Measurements from ENCODE around the gene GADL1.
A peak's percentile ranks its signal among the peaks of the same experiment; 100 is the strongest.

Gene GADL1

DNA sequence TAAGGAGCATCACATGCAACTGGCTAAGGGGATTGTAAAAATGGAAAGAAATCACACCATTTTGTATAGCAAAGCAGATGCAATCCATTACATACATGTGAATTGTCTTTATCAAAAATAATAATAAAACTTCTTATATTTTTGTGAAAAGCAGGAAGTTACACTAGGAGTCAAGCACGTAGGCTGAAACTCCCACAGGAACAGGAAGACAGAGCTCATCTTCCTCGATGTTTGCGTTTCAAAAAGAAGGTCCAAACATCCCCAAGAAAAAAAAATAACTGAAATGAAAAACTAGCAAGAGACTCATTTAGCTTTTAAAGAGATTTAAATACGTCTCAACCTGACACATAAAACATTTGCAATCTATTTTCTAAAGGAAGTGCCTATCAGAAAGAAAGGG is 181.5 kb downstream of the GADL1 start:
- no peak for DNase-seq

- DNase-seq = no peak
Observed at GRCh38 chr3:30711867-30712266, 182.6 kb downstream of the GADL1 start.

GRCh38 chr3:30711151-30711550 is 183.3 kb downstream of the GADL1 start:
- DNase-seq = no peak

GRCh38 chr3:30710017-30710416 is 184.4 kb downstream of the GADL1 start:
- DNase-seq = no peak

DNA sequence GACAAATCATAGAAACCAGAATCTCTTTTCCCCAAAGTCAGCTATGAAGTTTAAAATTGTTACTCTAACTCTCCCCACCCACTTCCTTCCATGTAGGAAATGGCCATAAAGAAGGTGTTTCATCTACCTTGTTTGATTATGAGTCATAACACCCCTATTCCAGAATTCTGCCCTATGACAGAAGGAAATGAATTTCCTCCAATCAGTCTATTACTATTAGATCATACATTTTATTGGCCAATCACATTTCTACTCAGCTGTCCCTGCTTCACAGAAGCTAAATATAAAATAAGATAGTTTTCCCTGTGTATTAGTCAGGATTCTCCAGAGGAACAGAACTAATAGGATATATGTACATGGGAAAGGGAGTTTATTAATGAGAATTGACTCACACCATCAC is 186.0 kb downstream of the GADL1 start:
- no peak for DNase-seq

DNA sequence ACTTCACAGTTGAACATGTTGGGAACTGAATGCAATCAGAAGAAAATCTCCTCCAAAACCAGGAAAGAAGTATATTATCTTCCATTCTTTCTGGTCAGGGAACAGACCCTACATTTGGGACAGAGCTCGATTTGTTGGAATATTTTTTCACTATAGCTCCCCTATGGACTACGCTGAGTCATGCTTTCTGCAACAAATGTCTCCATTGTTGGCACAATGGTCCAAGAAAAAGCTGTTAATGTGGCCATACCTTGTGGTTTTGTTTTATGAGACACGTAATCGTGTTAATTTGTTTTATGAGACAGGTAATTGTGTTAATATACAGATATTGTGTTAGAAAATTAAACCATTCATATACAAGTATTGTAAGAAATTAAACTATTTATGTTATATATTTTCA is 186.6 kb downstream of the GADL1 start:
- no peak for DNase-seq

- DNase-seq = no peak
Observed at GRCh38 chr3:30704931-30705890, 189.2 kb downstream of the GADL1 start.

GRCh38 chr3:30702828-30703397 is 191.5 kb downstream of the GADL1 start:
- no peak for DNase-seq

DNA sequence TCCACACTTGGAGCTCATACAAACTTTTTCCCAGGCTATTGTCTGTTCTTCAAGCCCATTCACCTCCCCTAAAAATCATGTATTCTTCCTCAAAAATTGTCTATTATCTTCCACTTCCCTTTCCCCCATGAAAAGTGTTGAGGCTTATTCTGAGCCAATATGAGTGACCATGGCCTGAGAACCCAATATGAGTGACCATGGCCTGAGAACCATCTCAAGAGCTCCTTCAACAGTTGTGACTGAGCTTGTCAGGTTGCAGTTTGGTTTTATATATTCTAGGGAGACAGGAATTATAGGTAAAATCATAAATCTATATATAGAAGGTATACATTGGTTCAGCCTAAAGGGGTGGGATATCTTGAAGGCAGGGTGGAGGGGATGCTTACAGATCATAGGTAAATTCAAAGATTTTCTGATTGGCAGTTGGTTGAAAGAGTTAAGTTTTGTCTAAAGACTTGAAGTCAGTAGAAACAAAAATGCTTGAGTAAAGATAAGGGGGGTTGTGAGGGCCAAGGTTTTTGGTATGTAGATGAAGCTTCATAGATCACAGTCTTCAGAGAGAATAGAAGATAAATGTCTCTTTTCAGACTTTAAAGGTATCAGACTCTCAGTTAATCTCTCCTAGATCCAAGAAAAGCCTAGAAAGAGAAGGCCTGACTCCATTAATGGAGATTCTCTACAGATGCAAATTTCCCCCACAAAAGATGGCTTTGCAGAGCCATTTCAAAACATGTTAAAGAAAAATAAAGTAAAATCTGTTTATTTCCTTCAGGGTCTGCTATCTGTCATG is 192.2 kb downstream of the GADL1 start:
- no peak for DNase-seq

GRCh38 chr3:30700702-30701321 is 193.6 kb downstream of the GADL1 start:
- DNase-seq = no peak

- no peak for DNase-seq
Observed at GRCh38 chr3:30699927-30700326, 194.5 kb downstream of the GADL1 start.

DNA sequence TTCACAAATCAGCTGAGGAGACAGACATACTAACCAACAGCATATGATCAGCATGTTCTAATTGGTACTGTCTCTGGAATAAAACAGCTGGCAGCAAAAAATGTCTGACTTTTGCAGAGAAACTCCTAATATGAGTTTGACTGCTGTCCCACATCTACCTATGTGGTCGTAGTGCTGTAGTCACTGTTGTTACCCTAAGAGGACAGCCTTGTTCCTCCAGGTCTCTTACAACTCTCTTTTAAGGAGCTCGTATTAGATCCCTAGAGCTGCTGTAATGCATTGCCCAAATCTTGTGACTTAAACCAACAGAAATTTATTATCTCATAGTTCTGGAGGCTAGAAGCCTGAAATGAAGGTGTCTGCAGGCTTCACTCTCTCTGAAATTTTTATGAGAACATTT is 195.9 kb downstream of the GADL1 start:
- no peak for DNase-seq

GRCh38 chr3:30696896-30697295 is 197.6 kb downstream of the GADL1 start:
- DNase-seq = no peak

GRCh38 chr3:30696403-30696819 is 198.1 kb downstream of the GADL1 start:
- peak; percentile 1 for DNase-seq

GRCh38 chr3:30695302-30696061 is 199.0 kb downstream of the GADL1 start:
- no peak for DNase-seq

GRCh38 chr3:30694668-30695067 is 199.8 kb downstream of the GADL1 start:
- no peak for DNase-seq

- DNase-seq = no peak
Observed at GRCh38 chr3:30694148-30694547, 200.3 kb downstream of the GADL1 start.

GRCh38 chr3:30693470-30694120 is 200.9 kb downstream of the GADL1 start:
- peak; percentile 77 for DNase-seq

GRCh38 chr3:30692498-30693130 is 201.8 kb downstream of the GADL1 start:
- DNase-seq = no peak

GRCh38 chr3:30691944-30692343 is 202.5 kb downstream of the GADL1 start:
- DNase-seq = no peak

GRCh38 chr3:30691249-30691880 is 203.1 kb downstream of the GADL1 start:
- no peak for DNase-seq
